Stimulated activated naive CD8-positive, alpha-beta T cell treated with anti-CD3 and anti-CD28 coated beads, Interleukin-15, Interleukin-2, amounts not matched to agents 100 U/mL and 50 U/mL, for 24 hours (primary cell): ENCODE measurements around the gene PKD2L1.
A peak's percentile ranks its signal among the peaks of the same experiment; 100 is the strongest.

Experiments used
- ATAC-seq: fragments of 150-1000 bp; cut with Tn5 transposase; one replicate; pipeline ENCODE4 v1.10.0; 2021
- DNase-seq: peaks from one replicate; pipeline ENCODE4 v3.0.0; 2021

PKD2L1 gene

DNA sequence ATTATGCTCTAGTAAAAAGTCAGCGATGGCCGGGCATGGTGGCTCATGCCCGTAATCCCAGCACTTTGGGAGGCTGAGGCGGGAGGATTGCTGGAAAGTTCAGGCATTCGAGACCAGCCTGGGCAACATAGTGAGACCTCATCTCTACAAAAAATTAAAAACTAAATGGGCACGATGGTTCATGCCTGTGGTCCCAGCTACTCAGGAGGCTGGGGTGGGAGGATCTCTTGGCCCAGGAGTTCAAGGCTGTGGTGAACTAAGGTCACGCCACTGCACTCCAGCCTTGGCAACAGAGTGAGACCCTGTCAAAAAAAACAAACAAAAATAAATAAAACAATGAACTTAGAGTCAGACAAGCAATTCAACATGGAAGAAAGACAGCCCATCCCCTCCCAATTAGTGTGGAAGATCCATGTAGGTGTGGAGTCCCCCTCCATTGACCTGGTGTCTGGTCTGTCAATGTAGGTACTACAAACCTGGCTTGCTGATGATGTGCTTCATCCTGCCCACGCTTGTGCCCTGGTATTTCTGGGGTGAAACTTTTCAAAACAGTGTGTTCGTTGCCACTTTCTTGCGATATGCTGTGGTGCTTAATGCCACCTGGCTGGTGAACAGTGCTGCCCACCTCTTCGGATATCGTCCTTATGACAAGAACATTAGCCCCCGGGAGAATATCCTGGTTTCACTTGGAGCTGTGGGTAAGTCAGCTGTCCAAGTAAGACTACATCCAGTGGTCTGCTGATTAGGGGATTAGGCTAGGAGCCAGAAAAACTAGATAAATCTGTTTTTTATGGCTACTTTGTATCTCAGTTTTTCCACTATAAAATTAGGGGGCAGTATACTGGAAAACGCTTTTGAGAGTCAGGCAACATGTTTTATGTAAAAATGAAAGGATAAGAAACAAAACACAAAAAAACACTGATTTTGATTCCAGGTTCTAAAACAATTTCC is 26.3 kb upstream of the PKD2L1 start:
- DNase-seq (no peak), ATAC-seq (no peak)

DNA sequence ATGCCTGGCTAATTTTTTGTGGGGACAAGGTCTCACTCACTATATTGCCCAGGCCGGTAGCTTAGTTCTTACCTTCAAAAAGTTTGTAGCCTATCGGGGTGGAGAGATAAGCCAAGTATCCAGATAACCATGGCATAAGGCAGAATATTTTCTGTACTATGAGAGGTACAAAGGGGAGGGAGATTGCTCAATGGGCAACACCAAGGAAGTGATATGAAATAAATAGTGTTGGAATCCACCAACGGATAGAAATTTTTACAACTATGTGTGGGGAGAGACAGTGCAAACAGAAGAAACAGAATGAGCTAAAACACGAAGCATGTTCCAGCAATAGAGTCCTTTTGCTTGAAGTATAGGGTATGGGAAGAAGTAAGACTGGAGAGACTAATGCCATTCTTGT is 25.1 kb upstream of the PKD2L1 start:
- ATAC-seq (no peak), DNase-seq (no peak)

DNA sequence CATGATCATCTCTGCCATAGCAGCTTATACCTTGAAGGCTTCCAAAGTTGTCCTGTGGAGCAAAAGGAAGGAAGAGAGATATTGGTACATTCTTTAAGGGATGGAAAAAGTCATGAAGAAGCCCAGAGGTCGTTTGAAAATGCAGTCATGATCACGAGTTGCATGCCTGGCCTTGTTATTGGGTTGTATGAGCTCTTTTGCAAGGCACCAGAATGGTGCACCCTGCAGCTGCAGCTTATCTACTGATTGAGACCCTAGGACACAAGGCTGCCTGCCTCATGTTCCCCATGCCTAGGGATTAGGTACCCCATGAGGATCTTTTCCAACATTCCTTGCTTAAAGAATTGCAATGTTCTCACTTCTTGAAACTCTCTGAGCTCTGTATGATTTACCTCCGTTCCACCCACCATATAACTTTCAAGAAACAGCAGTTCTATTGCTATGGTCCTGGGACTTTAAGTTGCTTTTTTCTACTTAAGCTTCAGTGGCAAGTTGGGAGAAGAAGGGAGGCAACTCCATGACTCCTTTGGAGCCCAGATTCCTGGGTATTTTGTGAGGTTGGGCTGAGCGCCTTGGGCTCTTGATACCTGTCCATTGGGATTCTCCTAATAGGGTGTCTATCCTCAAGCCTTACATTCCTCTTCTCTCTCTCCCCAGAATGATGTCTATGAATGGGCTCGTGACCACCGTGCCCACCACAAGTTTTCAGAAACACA is 23.9 kb upstream of the PKD2L1 start:
- DNase-seq (no peak), ATAC-seq (no peak)

GRCh38 chr10:100350914-100351485 is 21.0 kb upstream of the PKD2L1 start:
- ATAC-seq (no peak), DNase-seq (no peak)

DNA sequence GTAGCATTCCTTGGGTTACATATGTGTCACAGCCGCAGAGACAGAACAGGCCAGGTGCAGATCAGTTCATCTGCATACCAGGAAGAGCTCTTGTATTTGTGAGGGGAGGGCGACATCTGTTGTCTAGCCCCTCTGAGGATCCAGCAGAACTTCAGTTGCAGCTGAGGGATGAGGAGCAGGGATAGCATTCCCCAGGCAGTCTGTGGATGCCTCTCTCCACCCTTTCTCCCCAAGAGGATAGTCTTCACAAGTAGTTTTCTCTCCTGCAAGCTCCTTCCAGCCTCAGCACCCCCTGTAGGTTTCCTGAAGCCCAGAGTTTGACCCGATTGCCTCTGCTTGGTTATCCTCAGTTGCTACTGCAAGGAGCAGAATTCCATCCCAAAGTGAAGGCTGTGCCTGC is 19.6 kb upstream of the PKD2L1 start:
- ATAC-seq: no peak

DNA sequence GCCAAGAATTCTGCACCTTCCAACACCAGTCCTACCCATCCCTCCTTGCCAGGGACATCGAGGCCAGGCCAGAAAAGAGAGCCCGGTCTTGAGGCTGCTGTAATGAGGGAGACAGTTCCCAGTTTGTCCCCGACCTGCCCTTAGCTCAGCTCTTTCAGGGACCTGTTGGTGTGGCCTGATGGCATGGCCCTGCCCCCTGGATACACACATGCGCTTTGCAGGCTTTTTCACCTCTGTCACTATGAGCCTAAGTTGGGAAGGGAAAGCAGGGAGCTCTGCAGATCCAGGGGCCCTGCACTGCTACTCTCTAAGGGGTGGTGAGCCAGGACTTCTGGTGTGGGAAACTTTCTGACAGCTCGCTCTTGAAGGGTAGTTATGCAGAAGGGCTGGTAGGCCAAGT is 19.1 kb upstream of the PKD2L1 start:
- ATAC-seq: no peak
- no peak for DNase-seq

More for the DNA sequence above, 19.6 kb upstream of the PKD2L1 start:
- no peak for DNase-seq

DNA sequence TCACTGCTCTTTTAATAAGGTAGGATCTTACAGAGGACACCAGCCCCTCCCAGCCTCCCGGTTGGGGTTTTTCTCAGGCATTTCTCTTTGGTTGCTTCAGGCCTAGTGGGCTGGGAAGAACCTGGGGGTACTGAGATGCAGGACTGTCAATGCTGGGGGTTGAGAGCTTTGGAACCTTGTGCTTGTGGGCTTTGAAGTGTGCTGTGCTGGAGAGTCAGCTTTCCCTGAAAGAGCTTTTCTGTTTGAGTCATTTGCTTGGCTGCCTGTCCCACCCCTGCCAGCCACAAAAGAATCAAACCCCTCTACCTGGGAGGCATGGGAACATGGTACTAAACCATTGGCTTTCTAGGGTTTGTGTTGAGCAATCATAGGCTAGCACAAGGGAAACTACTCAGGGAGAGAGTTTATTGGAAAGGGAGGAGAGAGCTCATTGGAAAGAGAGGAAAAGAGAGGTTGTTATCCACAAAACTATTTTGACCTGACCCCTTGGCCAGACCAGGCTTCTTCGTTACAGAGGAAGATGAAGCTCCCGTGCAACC is 18.4 kb upstream of the PKD2L1 start:
- no peak for ATAC-seq
- no peak for DNase-seq

- no peak for DNase-seq
Observed at GRCh38 chr10:100347568-100348195, 17.7 kb upstream of the PKD2L1 start.

DNA sequence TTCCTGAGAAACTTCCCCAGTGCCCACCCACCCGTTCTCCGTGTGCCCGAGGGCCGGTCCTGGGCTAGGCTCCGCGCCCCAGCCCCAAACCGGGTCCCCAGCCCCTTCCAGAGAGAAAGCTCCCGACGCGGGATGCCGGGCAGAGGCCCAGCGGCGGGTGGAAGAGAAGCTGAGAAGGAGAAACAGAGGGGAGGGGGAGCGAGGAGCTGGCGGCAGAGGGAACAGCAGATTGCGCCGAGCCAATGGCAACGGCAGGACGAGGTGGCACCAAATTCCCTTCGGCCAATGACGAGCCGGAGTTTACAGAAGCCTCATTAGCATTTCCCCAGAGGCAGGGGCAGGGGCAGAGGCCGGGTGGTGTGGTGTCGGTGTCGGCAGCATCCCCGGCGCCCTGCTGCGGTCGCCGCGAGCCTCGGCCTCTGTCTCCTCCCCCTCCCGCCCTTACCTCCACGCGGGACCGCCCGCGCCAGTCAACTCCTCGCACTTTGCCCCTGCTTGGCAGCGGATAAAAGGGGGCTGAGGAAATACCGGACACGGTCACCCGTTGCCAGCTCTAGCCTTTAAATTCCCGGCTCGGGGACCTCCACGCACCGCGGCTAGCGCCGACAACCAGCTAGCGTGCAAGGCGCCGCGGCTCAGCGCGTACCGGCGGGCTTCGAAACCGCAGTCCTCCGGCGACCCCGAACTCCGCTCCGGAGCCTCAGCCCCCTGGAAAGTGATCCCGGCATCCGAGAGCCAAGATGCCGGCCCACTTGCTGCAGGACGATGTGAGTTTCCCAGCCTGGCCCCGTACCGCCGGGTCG is 16.9 kb upstream of the PKD2L1 start, which contains the start of gene SCD:
TSS of gene SCD (plus strand) at position 469 of the 803 bp plus-strand sequence. CDS start at position 741, 272 bp downstream.
- ATAC-seq: peak; percentile 94
- peak; percentile 86 for DNase-seq

More at GRCh38 chr10:100347568-100348195, 17.7 kb upstream of the PKD2L1 start:
- ATAC-seq: no peak

DNA sequence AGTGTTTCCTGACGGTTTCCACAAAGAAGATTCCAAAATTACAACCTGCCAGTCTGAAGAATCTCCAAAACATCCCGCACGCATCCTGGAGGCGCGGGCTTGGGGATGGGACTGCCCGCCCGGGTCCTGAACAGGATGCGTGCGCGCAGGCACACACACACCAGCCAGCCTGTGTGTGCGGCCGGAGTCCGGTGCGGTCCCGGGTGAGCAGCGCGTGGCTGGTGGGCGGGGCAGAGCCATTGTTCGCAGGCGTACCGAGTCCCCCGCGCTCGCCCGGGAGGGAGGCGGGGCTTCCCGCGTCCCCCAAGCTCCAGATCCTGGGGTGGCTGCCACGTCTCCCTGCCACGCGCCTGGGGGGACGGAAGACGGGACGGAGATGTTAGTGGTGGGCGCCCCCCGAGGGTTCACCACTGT is 16.3 kb upstream of the PKD2L1 start:
- DNase-seq (peak; percentile 92), ATAC-seq (peak; percentile 76)

DNA sequence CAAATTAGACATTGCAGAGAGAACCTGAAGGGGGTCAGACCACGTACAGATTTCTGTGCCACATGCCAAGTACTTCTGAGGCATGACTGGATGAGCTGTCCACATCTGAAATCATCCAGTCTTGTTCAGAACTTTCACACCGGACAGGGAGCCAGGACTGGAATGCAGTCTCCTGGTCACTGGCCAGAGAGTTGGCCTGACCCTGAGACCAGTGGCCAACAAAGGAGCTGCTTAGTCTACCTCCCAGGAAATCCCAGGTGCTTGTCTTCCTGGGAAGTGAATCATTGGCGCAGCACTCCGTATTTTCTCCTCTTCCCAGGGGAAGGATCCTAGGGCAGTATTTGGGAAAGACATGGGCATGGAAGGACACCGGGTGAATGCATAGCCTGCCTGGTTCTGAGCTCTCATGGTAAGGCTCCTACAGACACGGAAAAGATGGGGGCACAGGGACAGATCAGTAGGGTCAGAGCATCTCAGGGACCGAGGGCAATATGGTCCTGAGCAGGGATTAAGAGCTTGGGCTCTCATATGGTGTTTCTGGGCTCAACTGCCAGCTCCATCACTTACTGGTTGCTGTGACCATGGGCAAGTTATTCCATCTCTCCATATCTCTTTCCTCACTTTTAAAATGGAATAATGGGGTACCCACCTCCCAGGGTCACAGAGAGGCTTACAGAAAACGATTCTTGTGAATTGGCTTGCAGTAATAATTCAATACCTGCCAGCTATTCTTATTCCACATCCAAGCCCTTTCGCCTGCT is 15.7 kb upstream of the PKD2L1 start:
- ATAC-seq: no peak
- DNase-seq: no peak

DNA sequence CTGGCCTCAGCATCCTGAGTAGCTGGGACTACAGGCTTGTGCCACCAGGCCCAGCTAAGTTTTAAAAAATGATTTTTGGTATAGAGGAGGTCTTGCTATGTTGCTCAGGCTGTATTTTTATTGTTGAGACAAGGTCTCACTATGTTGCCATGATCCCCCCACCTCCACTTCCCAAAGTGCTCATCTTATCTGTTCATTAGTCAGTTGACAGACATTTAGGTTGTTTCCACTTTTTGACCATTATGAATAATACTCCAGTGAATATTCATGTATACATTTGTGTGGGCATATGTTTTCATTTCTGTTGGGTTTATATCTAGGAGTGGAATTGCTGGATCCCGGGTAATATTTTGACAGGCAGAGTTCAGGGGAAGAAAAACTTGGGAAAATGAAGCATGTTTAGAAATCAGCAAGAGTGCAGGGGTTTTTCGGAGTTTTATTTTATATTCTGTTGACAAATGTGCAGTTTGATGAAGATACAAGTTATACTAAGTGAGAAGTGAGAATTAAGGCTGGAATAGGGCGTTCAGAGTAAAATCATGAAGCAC is 14.3 kb upstream of the PKD2L1 start:
- DNase-seq (no peak), ATAC-seq (no peak)

GRCh38 chr10:100342627-100342972 is 12.6 kb upstream of the PKD2L1 start:
- no peak for ATAC-seq

DNA sequence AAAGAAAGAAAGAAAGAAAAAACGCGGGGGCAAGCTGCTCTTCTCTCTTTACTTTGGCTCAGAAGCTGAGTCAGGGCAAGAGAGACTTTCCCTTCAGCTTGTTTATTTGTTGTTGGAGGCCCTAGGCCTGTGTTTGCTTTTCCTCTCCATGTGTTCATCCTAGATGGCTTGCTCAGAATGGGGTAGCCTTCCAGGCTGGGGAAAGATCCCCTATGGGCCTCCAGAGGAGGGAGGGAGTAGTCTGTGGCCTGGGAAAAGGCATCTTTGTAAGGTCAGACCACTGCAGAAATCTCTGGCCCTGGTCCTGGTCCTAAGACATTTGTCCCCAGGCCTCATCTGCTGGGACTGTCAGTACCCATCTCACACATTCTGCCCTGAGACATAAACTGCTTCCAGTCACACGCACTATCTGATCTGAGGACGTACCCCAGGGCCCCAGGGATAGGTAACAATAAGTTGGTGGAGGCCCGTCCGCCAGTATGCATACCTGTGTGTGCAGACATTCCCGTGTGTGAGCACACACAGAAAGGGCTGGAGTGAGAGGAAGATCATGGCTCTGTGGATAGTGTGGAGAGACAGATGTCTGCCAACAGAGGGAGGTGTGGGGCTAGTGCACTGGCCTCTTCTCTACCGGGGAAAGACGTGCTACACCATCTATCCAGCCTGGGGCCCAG is 12.1 kb upstream of the PKD2L1 start:
- ATAC-seq (peak; percentile 33), DNase-seq (peak; percentile 53)

More at GRCh38 chr10:100342627-100342972, 12.6 kb upstream of the PKD2L1 start:
- no peak for DNase-seq

DNA sequence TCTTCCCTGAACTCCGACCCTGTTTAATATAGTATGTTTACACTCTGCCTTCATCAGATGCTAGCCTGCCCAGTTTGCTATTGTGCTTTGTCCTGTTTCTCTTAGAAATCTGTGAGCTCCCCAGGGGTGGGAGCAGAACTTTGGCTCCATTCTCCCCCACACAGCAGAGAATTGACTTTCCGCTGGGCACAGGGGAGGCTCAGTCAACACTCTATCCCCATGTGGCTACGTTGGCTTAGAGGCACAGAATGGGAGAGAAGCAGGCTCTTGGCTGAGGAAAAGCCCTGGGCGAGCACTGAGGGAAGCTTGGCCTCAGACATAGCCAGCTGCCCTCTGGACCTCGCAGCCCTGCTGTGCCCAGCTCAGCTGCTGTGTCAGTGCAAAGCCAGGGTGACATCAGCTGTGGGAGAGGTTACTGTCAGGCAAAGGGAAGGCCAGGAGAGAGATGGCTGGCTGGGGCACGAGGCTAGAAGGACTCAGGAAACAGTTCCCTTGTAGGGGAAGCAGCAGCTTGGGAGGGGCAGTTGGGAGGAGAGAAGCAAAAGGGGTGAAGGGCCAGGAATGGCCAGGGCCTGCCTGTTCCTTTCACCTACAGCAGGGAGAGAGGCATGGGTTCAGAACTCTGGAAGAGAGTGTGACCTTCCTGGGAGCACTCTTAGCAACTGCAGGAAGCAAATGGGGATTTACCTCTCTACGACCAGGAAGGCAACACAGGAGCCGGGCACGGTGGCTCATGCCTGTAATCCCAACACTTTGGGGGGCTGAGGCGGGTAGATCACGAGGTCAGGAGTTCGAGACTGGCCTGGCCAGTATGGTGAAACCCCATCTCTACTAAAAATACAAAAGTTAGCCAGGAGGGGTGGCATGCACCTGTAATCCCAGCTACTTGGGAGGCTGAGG is 11.2 kb upstream of the PKD2L1 start:
- ATAC-seq (no peak), DNase-seq (no peak)

- no peak for ATAC-seq
- no peak for DNase-seq
Observed at GRCh38 chr10:100339236-100339635, 9.2 kb upstream of the PKD2L1 start.

GRCh38 chr10:100338434-100339036 is 8.5 kb upstream of the PKD2L1 start:
- peak; percentile 85 for DNase-seq

DNA sequence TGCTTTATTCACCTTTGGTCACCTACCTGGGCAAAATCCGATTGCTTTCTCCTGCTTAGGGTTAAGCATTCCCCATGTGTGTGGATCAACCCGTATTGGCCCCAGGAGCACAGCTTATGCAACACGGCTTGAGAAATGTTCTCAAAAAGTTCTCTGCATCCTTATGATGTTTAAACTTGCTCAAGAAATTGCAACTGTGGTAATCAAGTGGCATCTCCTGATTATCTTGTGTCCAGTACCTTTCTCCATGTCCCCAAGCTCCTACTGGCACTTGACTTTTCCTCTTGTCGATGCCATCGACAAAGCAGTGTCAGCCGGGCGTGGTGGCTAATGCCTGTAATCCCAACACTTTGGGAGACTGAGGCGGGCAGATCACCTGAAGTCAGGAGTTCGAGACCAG is 4.7 kb upstream of the PKD2L1 start:
- DNase-seq: no peak
- no peak for ATAC-seq

More at GRCh38 chr10:100338434-100339036, 8.5 kb upstream of the PKD2L1 start:
- peak; percentile 79 for ATAC-seq
